ENCODE measurements around the gene NKD1.

NKD1 gene

DNA sequence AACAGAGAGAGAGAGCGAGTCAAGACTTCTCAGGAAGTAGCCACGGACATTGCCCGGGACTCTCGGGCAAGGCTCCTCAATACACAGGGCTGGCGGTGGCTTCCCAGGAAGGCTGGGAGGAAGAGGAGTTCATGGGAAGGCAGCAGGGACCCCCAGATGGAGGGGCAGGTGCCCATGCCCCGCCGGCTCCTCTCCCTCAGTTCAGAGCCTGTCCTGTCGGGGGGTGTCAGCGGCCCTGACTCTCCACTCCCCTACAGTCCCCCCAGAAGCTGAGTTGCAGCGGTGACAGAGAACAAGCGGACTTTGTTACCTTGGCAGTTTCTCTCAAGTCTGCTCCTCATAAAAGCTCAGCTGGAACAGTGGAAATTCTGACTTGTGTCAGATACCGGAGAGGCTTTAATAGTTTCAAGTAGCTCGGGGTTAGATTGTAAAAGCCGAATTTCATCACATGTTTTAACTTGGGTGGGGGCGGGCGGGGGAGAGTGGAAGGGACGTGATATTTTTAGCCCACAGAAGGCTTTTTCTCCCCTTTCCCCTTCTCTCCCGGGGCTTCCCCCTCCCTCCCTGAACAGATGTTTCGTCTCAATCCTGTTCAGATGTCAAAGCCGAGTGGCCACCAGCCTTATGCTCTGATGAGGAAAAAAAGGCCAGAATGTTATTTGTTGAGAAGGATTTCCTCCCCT is 65.2 kb downstream of the NKD1 start:
- no peak for DNase-seq (ENCODE audit: low read depth in 2 of 2)

DNA sequence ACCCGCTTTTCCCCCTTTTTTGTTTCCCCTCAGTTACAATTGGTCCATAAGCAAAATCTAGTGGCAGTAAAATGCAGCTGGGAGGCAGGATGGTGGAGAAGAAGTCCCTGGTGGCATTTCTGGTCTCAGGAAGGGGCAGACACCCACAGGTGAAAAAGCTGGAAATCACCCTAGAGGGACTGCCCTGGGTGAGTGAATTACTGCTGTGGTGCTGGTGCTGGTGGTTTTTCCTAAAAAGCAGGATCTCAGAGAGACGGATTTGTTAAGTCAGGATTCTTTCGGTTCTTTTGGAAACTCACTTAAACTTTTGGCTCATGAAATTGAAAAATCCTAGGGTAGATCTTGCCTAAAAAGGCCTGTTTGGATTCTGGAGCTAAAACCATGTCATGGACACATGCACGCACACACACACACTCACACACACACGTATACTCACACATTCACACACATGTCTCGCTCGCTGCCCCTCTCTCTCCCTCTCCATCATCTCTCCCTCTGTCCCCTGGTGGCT is 65.8 kb downstream of the NKD1 start:
- no peak for DNase-seq (ENCODE audit: low read depth in 2 of 2)

DNA sequence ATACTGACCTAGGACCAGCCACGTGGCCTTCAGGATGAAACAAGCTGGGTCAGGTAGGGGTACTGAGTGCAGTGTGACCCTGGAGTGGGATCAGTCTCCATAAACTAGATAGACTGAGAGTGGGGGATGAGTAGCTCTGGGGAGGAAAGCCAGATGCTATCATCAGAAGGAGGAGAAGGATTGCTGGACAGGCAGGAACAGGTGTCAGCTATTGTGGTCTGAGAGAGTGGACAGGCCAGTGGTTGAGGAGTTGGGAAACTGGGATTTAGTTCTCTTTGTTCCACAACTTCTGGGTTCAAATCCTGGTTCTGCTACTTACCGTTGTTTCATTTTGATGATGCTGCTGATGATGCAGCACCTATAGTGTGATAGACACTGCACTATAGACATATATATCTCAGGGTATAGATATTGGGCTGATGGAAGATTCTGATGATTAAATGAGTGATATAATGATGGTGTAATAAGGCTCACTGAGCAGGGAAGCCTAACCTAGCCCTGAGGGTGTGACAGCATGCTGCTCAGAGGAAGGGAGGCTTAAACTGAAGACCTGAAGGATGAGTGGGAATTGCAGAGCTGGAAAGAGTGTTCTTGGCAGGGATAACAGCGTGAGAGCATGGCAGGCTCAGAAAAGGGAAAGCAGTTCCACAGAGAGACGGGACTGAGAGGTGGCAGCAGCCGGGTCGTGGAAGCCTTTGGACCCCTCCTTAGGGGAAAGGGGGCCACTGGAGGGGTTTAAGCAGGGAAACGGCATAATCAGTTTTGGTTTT is 66.9 kb downstream of the NKD1 start:
- no peak for DNase-seq (ENCODE audit: low read depth in 2 of 2)

DNA sequence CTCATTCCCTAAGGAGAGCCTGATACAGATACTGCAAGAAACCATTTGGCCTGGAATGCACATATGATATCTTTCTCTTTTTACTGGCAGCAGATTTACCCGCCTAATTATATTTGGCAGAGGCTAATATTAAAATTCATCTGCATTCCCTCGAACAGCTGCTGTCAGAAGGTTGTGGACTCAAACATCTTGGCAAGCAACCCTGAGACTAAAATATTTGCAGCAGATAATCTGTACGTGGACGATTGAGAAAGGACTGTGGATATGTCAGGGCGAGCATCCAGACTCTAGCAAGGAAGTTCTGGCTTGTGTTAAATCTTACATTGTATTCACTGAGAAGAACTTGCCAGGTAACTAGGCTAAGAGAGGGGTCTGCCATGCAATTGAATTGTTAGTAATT is 67.7 kb downstream of the NKD1 start:
- no peak for DNase-seq (ENCODE audit: low read depth in 2 of 2)

DNA sequence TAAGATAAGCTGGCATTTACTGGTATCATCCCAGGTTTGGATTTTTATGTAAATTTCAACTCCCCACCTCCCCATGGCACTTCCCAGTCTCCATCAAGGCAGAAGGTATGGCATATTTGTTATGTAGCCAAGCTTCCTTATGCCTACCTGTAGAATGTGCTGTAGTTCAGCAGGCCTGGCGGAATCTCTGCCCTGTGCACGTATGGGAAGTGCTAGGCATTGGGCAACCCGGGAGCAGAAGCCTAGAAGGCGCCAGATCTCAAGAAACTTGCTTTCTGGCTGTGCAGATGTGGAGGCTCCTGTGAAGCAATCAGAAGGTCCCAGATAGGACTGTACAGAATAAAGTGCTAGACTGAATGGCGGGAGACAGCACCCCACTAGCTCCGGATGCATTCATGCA is 68.2 kb downstream of the NKD1 start:
- DNase-seq (ENCODE audit: low read depth in 2 of 2): no peak

DNA sequence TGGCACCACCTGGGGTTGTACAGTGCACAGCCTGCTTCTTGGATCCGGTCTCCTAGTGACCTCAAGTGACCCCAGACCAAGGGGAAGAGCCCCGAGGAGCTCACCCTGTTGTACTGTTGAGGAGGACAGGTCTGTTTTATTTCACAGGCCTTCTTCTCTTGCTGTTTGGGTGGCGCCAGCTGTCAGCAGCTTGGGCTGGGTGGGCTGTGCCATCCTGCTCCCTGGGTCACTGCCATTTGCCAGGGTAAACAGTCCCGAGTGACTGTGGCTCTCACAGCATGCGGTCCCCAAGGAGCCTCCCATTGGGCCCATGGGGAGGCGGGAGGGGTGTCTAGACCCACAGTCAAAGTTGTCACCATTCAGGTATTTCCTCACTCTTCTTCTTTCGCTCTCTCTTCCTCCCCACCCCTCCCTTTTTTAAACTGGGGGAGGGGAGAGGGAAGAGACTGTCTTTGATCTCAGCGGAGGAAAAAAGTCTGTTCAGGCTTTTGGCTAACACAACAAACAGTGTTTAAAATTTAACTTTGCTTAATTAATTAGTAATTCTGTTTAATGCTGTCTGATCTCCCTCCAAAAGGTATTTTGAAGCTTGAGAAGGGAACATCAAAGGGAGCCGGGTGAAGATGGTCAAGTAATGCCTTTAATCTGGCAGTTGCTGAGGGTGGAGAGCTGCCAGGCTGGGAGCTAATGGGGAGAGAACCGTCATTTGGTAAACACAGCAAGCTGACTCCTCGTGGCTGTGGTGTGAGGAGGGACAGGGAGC is 68.9 kb downstream of the NKD1 start:
- DNase-seq (ENCODE audit: low read depth in 2 of 2): no peak

DNA sequence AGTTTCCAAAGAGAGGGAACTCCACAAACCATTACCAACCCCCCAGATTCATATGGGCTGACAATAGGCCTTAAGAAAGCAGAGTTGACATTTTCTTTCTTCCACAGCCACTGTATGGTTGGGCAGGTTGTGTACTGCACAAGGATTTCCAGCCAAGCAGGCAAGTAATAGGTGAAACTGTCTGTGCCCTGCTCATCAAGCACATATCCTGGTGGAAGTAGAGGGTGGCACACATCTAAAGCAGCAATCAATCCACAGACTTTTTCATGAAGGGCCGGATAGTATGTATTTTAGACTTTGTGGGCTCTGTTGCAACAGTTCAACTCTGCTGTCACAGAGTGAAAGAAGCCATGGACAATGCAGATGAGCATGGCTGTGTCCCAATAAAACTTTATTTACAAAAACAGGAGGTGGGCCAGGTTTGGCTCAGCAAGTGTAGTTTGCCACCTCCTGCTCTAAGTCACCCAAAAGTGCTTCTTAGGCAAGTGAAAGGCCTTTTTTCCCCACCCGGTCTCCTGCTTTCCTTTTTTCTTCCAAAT is 69.5 kb downstream of the NKD1 start:
- DNase-seq (ENCODE audit: low read depth in 2 of 2): no peak

DNA sequence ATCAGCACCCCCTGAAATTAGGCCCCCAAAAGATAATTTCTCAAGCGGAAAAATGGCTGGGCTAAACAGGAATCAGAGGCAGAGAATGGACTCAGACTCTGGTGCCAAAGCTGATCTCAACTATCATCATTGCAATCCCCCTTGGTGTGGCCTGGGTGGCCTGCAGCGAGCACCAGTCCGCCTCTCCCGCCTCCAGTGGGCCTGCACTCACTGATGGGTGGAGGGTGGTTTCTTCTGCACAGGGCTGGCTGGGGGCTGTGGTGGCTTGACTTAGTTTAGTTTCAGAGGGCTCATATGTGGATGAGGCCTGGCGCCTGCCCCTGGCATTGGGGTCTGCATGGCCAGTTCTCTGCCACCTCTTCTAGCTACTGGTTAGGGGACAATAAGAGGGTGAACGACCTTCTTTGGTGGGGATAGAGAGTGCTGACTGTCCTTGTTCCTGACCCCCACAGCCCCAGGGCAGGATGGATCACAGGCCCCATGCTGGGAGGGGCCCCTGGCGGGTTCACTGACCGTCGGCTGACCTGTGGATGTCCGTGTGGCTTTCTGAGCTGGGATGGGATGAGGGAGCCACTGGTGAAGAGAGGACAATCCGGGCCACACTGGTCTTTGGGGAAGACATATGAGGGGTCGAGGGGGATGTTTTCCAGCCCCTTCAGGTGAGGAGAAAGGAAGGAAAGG is 70.2 kb downstream of the NKD1 start:
- DNase-seq (ENCODE audit: low read depth in 2 of 2): no peak

DNA sequence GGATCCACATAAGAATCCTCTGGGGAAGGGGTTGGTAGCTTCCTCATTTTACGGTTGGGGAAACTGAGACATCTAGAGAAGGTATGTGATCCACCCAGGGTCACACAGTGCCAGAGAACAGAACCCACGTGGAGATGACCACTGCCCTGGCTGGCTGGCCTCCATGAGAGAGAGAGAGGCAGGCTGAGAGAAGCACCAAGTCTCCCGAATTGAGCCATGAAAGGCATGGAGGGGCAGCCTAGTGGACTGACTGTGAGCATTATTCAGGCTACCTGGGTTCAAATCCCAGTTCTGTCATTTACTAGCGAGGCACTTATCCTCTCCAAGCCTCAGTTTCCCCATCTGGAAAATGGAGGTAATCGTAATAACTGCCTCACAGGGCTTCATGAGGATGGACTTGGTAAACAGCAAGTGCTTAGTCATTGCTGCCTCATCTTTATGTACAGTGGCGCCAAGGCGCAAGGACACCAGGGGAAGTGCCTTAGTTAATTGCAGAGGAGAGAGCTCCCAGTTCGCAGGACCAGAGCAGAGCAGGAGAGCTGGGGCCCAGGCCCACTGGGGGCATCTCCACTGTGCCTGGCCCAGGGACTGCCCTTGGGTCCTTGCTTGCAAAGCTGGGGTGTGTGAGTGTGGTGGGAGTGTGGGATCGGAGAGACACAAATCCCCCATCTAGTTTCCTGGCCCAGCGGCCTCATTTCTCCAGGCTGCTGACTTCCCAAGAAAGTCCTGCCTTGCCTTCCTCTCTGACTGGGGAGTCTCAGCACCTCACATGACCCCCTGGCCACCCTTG is 71.7 kb downstream of the NKD1 start:
- DNase-seq (ENCODE audit: low read depth in 2 of 2): no peak

DNA sequence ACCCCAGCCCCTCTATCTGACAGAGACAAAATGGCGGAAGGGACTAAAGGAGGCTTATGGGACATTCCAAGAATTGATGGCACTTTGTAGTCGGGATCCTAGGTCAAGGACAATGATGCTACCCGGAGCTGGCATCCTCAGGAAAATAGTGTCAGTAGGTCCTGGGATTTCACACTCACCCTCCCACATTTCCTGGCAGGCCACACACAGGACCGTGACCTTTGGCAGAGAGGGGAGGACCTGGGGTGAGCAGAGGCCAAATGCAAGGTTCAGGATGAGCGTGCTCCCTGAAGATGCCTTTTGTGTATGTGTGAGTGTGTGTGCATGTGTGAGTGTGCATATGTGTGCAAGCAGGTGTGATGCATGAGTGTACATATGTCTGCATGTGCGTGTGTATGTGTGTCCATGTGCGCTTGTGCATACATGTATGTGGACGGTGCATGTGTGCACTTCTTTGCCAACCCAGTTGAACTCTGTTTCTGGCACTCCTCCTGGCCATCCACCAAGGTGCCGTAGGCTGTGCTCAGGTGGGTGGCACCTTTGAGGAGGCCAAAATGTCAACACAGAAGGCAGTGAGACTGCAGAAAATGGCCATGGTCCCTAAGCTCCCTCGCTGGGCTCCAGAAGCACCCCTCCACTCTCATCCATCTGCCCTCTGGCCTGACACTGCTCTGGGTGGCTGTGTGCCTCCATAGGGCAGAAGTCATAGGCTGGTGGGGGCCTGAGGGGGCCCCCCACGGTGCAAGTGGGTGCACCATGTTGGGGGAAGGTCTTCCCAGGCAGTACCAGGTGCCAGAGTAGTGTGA is 72.7 kb downstream of the NKD1 start:
- DNase-seq (ENCODE audit: low read depth in 2 of 2): no peak

DNA sequence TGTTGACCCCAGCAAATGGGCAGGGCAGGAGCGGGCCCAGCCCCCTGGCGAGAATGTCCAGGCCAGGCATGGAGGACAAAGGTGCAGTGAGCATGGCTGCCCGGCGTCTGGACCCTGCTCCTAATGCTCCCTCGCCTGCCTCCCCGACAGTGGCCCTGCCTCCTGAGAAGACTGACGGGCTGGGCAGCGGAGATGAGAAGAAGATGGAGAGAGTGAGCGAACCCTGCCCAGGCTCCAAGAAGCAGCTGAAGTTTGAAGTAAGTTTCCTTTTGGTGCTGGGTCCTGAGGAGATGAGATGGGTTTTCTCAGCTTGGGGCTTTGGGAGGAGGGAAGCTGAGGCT is 73.2 kb downstream of the NKD1 start:
- no peak for DNase-seq (ENCODE audit: low read depth in 2 of 2)

DNA sequence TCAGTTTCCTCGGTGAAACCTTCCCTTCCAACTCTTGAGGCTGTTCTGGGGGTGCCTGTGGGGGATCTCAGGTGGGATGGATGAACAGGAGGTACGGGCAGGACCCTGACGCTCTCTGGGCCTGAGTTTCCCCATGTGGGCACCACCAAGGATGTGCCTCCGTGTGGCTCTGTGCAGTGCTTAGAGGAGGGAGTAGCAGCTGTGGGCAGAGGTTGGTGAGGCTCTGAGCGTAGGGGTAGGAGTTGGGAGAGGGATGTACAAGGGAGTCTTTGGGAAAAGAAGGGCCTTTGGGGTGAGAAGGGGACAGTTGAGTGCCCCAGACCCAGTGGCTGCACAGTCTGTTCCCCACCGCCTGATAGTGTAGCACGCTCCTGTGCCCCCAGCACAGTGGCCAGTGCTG is 73.8 kb downstream of the NKD1 start:
- no peak for DNase-seq (ENCODE audit: low read depth in 2 of 2)

DNA sequence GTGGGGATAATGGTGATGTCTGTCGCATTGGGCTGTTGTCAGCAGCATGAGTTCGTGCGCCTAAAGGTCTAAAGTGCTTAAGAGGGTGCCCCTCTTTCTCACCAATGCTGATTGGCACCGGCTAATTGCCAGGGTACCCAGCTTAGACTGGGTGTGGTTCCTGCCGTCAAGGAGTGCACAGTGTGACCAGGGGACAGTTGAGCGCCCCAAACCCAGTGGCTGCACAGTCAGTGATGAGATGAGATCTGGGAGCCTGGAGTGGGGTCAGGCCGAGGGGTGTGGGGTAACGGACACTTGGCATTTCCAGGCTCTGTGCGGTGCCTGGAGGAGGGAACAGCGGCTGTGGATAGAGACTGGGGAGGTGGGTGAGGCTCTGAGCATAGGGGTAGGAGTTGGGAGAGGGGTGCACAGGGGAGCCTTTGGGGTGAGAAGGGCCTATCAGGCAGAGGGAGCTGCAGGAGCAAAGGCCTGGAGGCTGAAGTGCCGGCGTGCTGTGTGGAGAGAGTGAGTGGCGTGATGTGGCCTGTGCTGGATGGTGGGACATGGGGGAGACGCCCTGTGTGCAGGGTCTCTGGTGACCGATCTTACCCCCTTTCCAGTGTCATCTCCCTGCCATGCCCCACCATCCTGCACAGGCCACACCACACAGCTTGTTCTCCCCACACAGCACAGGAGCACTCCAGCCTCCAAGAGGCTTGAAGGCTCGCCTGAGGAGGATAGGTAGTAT is 74.6 kb downstream of the NKD1 start:
- DNase-seq (ENCODE audit: low read depth in 2 of 2): no peak

DNA sequence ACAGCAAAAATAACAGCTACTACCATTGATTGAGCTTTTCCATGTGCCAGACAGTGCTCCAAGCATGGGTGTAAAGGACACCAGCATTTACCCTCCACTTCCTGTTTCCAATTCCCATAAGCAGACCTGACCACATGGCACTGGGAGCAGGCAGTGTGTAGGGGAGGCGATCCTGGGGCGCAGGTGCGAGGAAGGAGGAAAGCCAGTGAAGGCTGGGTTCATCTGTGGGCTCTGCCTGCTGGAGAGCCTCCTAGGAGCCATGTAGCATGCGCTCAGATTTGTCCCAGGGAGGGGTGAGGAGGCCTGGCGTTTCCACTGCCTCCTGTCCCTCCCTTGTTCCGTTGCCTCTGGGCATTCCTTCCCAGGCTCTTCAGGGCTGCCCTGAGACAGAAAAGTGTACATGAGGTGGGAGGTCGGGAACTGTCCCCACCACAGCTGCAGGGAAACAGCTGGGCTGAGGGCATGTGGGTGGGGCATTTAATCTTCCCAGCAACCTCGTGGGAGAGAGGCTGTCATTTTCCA is 76.3 kb downstream of the NKD1 start:
- no peak for DNase-seq (ENCODE audit: low read depth in 2 of 2)

DNA sequence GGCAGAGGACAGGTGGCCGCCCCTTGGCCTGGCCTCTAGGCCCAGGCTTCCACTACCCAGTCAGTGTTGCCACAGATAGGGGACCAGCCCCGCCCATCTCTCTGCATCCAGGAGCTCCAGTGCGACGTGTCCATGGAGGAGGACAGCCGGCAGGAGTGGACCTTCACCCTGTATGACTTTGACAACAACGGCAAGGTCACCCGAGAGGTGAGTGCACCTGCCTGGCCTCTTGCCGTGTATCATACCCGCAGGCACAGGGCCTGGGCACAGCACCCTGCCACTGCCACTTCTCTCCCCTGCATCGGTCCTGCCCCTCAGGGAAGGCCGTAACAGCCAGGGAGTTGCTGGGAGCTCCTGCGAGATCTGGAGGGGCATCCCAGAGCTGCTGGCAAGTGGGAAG is 77.2 kb downstream of the NKD1 start:
- DNase-seq (ENCODE audit: low read depth in 2 of 2): no peak

DNA sequence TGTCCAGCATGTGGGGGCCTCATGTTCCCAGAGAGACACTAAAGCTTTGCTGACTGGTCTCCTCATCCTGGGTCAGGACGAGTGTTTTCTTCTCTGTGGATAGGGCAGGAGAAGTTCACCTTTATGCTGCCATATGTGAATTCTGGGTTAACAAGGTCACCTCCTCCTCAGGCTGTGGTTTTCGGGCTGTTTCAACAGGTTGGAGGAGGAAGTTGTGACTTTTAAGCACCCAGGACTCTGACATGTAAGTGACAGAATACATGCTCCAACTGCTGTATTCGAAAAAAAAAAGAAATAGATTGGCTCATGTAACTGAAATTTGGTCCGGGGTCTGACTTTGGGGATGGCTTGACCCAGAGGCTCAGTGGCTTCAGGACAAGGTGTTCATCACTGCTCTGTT is 78.7 kb downstream of the NKD1 start:
- no peak for DNase-seq (ENCODE audit: low read depth in 2 of 2)

DNA sequence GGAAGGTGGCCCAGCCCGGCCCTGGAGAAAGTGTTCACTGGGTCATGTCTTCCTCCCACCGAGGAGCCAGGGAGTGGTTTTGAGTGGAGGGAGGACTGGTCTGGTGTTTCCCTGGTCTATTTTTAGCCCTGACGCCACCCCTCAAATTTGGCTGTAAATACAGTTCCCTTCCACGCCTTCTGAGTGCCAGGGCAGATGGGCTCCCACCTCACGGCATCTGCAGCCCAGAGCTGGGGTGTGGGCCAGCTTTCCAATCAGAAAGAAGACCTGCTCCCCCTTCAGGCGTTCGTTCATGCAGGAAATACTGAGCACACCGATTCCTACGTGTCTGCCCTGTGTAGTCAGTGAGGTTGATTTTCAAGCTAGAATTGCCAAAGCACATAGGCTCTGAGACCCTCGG is 79.2 kb downstream of the NKD1 start:
- no peak for DNase-seq (ENCODE audit: low read depth in 2 of 2)

DNA sequence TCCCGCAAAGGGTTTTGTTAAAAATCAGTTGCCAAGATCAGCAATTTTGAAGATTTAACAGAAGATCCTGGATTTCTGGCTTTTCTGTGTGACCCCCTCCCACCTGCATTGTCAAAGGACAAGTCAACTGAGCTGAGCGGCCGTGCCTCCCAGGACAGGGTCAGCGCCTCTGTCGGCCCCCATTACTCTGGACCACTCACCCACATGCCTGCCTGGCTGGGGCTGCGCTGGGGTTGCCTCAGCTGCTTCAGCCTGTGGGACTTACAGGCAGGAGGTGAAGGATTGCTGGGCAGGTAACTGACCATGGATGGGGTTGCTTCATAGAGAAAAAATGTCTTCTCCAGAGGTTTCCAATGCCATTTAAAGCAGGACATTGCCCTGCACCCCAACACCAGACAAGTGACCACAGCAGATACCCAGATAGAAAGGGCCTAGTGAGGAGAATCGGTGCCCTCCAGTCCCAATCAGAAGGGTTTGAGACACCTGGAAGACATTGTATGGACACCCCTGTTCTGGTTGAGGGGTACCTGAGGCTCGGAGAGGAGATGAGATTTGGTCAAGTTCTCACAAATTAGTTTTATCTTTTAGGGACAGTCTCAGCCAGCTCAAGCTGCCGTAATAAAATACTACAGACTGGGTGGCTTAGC is 80.1 kb downstream of the NKD1 start:
- no peak for DNase-seq (ENCODE audit: low read depth in 2 of 2)

DNA sequence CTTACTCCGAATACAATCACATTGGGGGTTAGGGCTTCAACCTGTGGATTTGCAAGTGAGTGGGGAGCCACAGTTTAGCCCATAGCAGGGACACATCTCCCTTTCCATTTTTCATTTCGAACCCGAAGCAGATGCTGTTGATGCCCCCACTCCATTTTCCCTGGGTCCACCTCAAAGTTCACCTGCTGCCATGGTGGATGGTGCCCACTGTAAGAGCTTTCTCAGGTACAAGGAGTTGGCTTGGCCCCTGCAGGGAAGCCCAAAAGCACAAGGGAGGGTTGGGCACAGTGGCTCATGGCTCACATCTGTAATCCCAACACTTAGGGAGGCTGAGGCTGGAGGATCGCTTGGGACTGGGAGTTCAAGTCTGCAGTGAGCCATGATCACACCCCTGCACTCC is 81.1 kb downstream of the NKD1 start:
- no peak for DNase-seq (ENCODE audit: low read depth in 2 of 2)
